SU-DHL-6 (cell line): ENCODE results near the gene NFATC2IP.

ENCODE experiments used
- H2AFZ ChIP-seq: fragments of 200-600 bp; sonication (generic); 2 replicates; pipeline ENCODE4 v1.6.1; 2014; ENCODE audit warnings: low read depth, mild to moderate bottlenecking, moderate library complexity, mixed read lengths, antibody characterized with exemption, low read length; ENCODE audit not compliant: severe bottlenecking
- H3F3A ChIP-seq: fragments of 200-600 bp; shearing (Covaris generic); 2 replicates; pipeline ENCODE4 v1.6.0; 2016; ENCODE audit warnings: antibody characterized with exemption, mild to moderate bottlenecking; ENCODE audit not compliant: insufficient read depth
- H3K27ac ChIP-seq: fragments of 200-600 bp; sonication (generic); 2 replicates; pipeline ENCODE4 v1.5.1; 2016; ENCODE audit warnings: low read depth, mild to moderate bottlenecking, low read length, moderate library complexity, mixed read lengths
- H3K27me3 ChIP-seq: fragments of 200-600 bp; sonication (generic), shearing (Covaris generic); 2 replicates; pipeline ENCODE4 v1.6.0; 2014; ENCODE audit warnings: mild to moderate bottlenecking, low read length
- H3K36me3 ChIP-seq: fragments of 200-600 bp; sonication (generic); 2 replicates; pipeline ENCODE4 v1.6.1; 2014; ENCODE audit warnings: mild to moderate bottlenecking, low read length, mixed read lengths
- H3K4me2 ChIP-seq: fragments of 300-600, 200-600 bp; shearing (Covaris generic), sonication (generic); 2 replicates; pipeline ENCODE4 v1.6.0; 2014; ENCODE audit warnings: low read length, low read depth, mild to moderate bottlenecking; ENCODE audit not compliant: poor library complexity, severe bottlenecking
- H3K4me3 ChIP-seq: fragments of 200-600 bp; sonication (generic); 2 replicates; pipeline ENCODE4 v1.5.1; 2014; ENCODE audit warnings: antibody characterized with exemption, low read length, mild to moderate bottlenecking, mixed read lengths; ENCODE audit not compliant: insufficient read depth, poor library complexity, severe bottlenecking
- H3K79me2 ChIP-seq: fragments of 200-600 bp; sonication (generic); 2 replicates; pipeline ENCODE4 v1.6.1; 2014; ENCODE audit warnings: mild to moderate bottlenecking, low read length, moderate library complexity; ENCODE audit not compliant: insufficient read depth
- H3K9ac ChIP-seq: fragments of 200-600 bp; sonication (generic); 2 replicates; pipeline ENCODE4 v1.7.0; 2014; ENCODE audit warnings: mild to moderate bottlenecking, low read length
- H3K9me2 ChIP-seq: fragments of 200-600 bp; sonication (generic); replicated peaks from 2 replicates; pipeline ENCODE4 v1.6.1; 2014; ENCODE audit warnings: low read length; ENCODE audit not compliant: insufficient read depth
- H3K9me3 ChIP-seq: fragments of 200-600 bp; sonication (generic); 2 replicates; pipeline ENCODE4 v1.6.1; 2014; ENCODE audit warnings: low read length, mixed read lengths; ENCODE audit not compliant: insufficient read depth
- H4K20me1 ChIP-seq: fragments of 200-600 bp; sonication (generic); 2 replicates; pipeline ENCODE4 v1.6.1; 2014; ENCODE audit warnings: low read depth, mild to moderate bottlenecking, antibody characterized with exemption, low read length, moderate library complexity, mixed read lengths
- CTCF ChIP-seq: fragments of 200-600 bp; sonication (generic); IDR thresholded peaks from one replicate; pipeline ENCODE4 v1.5.1; 2017; ENCODE audit warnings: antibody characterized with exemption, mild to moderate bottlenecking, low read length, moderate library complexity; ENCODE audit not compliant: insufficient read depth, poor library complexity, severe bottlenecking
- EZH2phosphoT487 ChIP-seq: fragments of 200-600 bp; sonication (generic), shearing (Covaris generic); conservative IDR thresholded peaks from 2 replicates; pipeline ENCODE4 v1.6.1; 2018; ENCODE audit warnings: mild to moderate bottlenecking, antibody characterized with exemption, low read length, moderate library complexity, mixed read lengths

The NFATC2IP gene

GRCh38 chr16:28903344-28904042 lies 47.2 kb upstream of the NFATC2IP start:
- no peak for TF ChIP-seq EZH2phosphoT487
- no peak for TF ChIP-seq CTCF
- Histone ChIP-seq H4K20me1 (no peaks in the 10 kb centered on the region), H3F3A (no peaks in the 10 kb centered on the region), H3K79me2 (no peaks in the 10 kb centered on the region), H3K27ac (no peak overlapping the region), H3K9me3 (no peaks in the 10 kb centered on the region), H3K27me3 (no peaks in the 10 kb centered on the region), H2AFZ (no peak overlapping the region), H3K4me2 (no peak overlapping the region), H3K4me3 (no peak overlapping the region), H3K9me2 (no peaks in the 10 kb centered on the region), H3K9ac (no peak overlapping the region), H3K36me3 (no peaks in the 10 kb centered on the region)

GRCh38 chr16:28904363-28904762 lies 46.4 kb upstream of the NFATC2IP start:
- H3K4me2 ChIP-seq: no peak overlapping the region
- H3K79me2 ChIP-seq: no peaks in the 10 kb centered on the region
- no peak for TF ChIP-seq EZH2phosphoT487
- no peak for TF ChIP-seq CTCF
- no peak overlapping the region for H3K4me3 ChIP-seq
- H4K20me1 ChIP-seq: no peaks in the 10 kb centered on the region
- H3K36me3 ChIP-seq: no peaks in the 10 kb centered on the region
- no peak overlapping the region for H2AFZ ChIP-seq
- no peaks in the 10 kb centered on the region for H3F3A ChIP-seq
- H3K27ac ChIP-seq: no peak overlapping the region
- H3K9me2 ChIP-seq: no peaks in the 10 kb centered on the region
- H3K9ac ChIP-seq: no peak overlapping the region
- no peaks in the 10 kb centered on the region for H3K9me3 ChIP-seq
- no peaks in the 10 kb centered on the region for H3K27me3 ChIP-seq

GRCh38 chr16:28904828-28905227 lies 45.9 kb upstream of the NFATC2IP start:
- TF ChIP-seq EZH2phosphoT487 (no peak), CTCF (no peak)
- H3K27me3 ChIP-seq: no peaks in the 10 kb centered on the region
- no peak overlapping the region for H3K4me3 ChIP-seq
- H3K27ac ChIP-seq: no peak overlapping the region
- H3K9me2 ChIP-seq: no peaks in the 10 kb centered on the region
- H3K36me3 ChIP-seq: no peaks in the 10 kb centered on the region
- no peaks in the 10 kb centered on the region for H4K20me1 ChIP-seq
- no peaks in the 10 kb centered on the region for H3K79me2 ChIP-seq
- no peaks in the 10 kb centered on the region for H3F3A ChIP-seq
- no peak overlapping the region for H3K9ac ChIP-seq
- H3K9me3 ChIP-seq: no peaks in the 10 kb centered on the region
- H2AFZ ChIP-seq: no peak overlapping the region
- H3K4me2 ChIP-seq: no peak overlapping the region
